CD8-positive, alpha-beta memory T cell (primary cell): Measurements from ENCODE around the gene STARD8. TPM values are rescaled to one million over a fixed set of nuclear protein-coding genes. Genes with fewer than 3 reads are reported as not detected.
"Not testable (repeated sequence)": the region's sequence is repeated elsewhere in the genome, so short reads cannot be mapped to it uniquely, and the experiment has no call there.

Experiments used
- CTCF ChIA-PET: fragments of 350-600 bp; sonication (Branson Sonifier 250); formaldehyde crosslinking; loops from one replicate; lab custom pipeline; 2021; ENCODE audit warnings: antibody characterized with exemption; lab: Charles Lee
- POLR2A ChIA-PET: fragments of 350-600 bp; sonication (Branson Sonifier 250); formaldehyde crosslinking; loops from one replicate; lab custom pipeline; 2021; ENCODE audit warnings: antibody characterized with exemption; lab: Charles Lee
- DNase-seq, 5 donors: peaks; one replicate each; pipeline versions ENCODE4 v3.0.0 to v3.0.0-alpha.2; 2020 to 2022; ENCODE audit warnings: mixed read lengths in 1 of 5
- H3K27ac ChIP-seq: one replicate; pipeline ENCODE4 v1.7.0; 2013; ENCODE audit warnings: low read depth, mild to moderate bottlenecking, low read length, moderate library complexity
- H3K27me3 ChIP-seq: 2 replicates; pipeline ENCODE4 v1.7.0; 2013; ENCODE audit warnings: low read length, mild to moderate bottlenecking; ENCODE audit not compliant: insufficient read depth, poor library complexity, severe bottlenecking
- H3K36me3 ChIP-seq: 2 replicates; pipeline ENCODE4 v1.7.0; 2013; ENCODE audit warnings: mild to moderate bottlenecking, low read length, moderate library complexity; ENCODE audit not compliant: insufficient read depth
- H3K4me1 ChIP-seq: 2 replicates; pipeline ENCODE4 v1.7.0; 2013; ENCODE audit warnings: mild to moderate bottlenecking, low read length, moderate library complexity; ENCODE audit not compliant: insufficient read depth
- H3K4me3 ChIP-seq: 2 replicates; pipeline ENCODE4 v1.7.0; 2013; ENCODE audit warnings: mild to moderate bottlenecking, low read length
- H3K9me3 ChIP-seq: 2 replicates; pipeline ENCODE4 v1.7.0; 2013; ENCODE audit warnings: mild to moderate bottlenecking, low read length
- H3K27ac Mint-ChIP-seq, 8 donors: one replicate each; pipeline ENCODE4 v1.8.0; 2020 to 2021; ENCODE audit warnings: mixed read lengths in 8 of 8, mild to moderate bottlenecking in 6 of 8, inconsistent platforms in 3 of 8, moderate library complexity in 3 of 8
- H3K27me3 Mint-ChIP-seq, 2 donors: one replicate each; pipeline ENCODE4 v1.8.0; 2020 to 2021; ENCODE audit warnings: mixed read lengths in 2 of 2, mild to moderate bottlenecking in 1 of 2, moderate library complexity in 1 of 2
- H3K36me3 Mint-ChIP-seq, 3 donors: one replicate each; pipeline ENCODE4 v1.8.0; 2020 to 2021; ENCODE audit warnings: mixed read lengths in 3 of 3, inconsistent platforms in 1 of 3, mild to moderate bottlenecking in 1 of 3
- H3K4me1 Mint-ChIP-seq, 3 donors: one replicate each; pipeline ENCODE4 v1.8.0; 2020 to 2021; ENCODE audit warnings: mixed read lengths in 3 of 3, inconsistent platforms in 1 of 3, mild to moderate bottlenecking in 1 of 3
- H3K4me3 Mint-ChIP-seq, 7 donors: one replicate each; pipeline ENCODE4 v1.8.0; 2020 to 2021; ENCODE audit warnings: mixed read lengths in 7 of 7, mild to moderate bottlenecking in 6 of 7, moderate library complexity in 4 of 7, inconsistent platforms in 2 of 7
- H3K9me3 Mint-ChIP-seq, 5 donors: one replicate each; pipeline ENCODE4 v1.8.0; 2020 to 2022; ENCODE audit warnings: mixed read lengths in 5 of 5, mild to moderate bottlenecking in 3 of 5, moderate library complexity in 2 of 5, inconsistent platforms in 1 of 5
- polyA plus RNA-seq: library from polyadenylated mRNA; unstranded; fragments of 300-500 nt; fragmentation: Illumina TruSeq; gene quantifications from one replicate; pipeline ENCODE4 v1.2.3, GENCODE V29; 2021
- total RNA-seq, 2 experiments: library from RNA; stranded (reverse); gene quantifications; one replicate each; pipeline ENCODE4 v1.2.3, GENCODE V29; 2021

The STARD8 gene, protein sequence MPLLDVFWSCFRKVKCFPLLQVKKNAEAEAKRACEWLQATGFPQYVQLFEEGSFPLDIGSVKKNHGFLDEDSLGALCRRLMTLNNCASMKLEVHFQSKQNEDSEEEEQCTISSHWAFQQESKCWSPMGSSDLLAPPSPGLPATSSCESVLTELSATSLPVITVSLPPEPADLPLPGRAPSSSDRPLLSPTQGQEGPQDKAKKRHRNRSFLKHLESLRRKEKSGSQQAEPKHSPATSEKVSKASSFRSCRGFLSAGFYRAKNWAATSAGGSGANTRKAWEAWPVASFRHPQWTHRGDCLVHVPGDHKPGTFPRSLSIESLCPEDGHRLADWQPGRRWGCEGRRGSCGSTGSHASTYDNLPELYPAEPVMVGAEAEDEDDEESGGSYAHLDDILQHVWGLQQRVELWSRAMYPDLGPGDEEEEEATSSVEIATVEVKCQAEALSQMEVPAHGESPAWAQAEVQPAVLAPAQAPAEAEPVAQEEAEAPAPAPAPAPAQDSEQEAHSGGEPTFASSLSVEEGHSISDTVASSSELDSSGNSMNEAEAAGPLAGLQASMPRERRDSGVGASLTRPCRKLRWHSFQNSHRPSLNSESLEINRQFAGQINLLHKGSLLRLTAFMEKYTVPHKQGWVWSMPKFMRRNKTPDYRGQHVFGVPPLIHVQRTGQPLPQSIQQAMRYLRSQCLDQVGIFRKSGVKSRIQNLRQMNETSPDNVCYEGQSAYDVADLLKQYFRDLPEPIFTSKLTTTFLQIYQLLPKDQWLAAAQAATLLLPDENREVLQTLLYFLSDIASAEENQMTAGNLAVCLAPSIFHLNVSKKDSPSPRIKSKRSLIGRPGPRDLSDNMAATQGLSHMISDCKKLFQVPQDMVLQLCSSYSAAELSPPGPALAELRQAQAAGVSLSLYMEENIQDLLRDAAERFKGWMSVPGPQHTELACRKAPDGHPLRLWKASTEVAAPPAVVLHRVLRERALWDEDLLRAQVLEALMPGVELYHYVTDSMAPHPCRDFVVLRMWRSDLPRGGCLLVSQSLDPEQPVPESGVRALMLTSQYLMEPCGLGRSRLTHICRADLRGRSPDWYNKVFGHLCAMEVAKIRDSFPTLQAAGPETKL
- total RNA-seq (under 1 TPM; 0.24 to 0.42 TPM), polyA plus RNA-seq (not detected)

- Histone ChIP-seq H3K9me3 (no peaks in the 10 kb centered on the region), H3K27ac (no peak within 1 kb of the TSS), H3K36me3 (no peaks in the 10 kb centered on the region), H3K27me3 (no peaks in the 10 kb centered on the region), H3K4me3 (no peak within 1 kb of the TSS), H3K4me1 (no peaks in the 10 kb centered on the region)
- H3K27me3 Mint-ChIP-seq: peaks cover 3 to 18% of the 10 kb centered on the region in 2 donors
- DNase-seq: no peak
- CTCF ChIA-PET: no interaction called here
- H3K9me3 Mint-ChIP-seq: peaks cover 0 to 2% (median 0%) of the 10 kb centered on the region in 5 donors
- H3K4me3 Mint-ChIP-seq: no peak within 1 kb of the TSS
- POLR2A ChIA-PET: no interaction called here
- H3K4me1 Mint-ChIP-seq: no peaks in the 10 kb centered on the region
- H3K27ac Mint-ChIP-seq: no peak within 1 kb of the TSS
- H3K36me3 Mint-ChIP-seq: no peaks in the 10 kb centered on the region
Observed at GRCh38 chrX:68647156-68647957, at the start of gene STARD8. Gene STARD8 (plus strand): TSS chrX:68647666. CDS start chrX:68647883, 217 bp downstream.

DNA sequence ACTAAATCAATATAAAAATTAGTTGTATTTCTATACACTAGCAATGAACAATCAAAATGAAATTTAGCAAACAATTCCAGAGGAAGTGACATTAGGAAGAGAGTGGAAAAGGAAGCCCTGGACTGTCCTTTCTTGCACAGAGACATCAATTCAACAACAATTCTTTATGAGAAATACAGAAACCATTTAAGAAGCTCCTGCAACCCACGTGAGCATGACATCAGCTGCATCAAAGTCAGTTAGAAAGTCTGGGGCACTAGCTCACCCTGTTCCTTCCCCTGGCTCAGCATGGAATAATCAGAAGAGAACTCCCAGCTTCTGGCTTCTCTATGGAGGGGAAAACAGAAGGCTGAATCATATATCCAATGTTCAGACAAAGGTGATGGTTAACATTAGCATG lies 48.6 kb upstream of the STARD8 start:
- Histone ChIP-seq H3K4me3 (no peak overlapping the region), H3K9me3 (no peaks in the 10 kb centered on the region), H3K4me1 (no peaks in the 10 kb centered on the region), H3K36me3 (no peaks in the 10 kb centered on the region), H3K27me3 (no peaks in the 10 kb centered on the region), H3K27ac (no peak overlapping the region)
- no peak for DNase-seq
- H3K4me3 Mint-ChIP-seq: no peak overlapping the region
- no peak overlapping the region for H3K27ac Mint-ChIP-seq
- peaks cover 0 to 6% of the 10 kb centered on the region in 2 donors for H3K27me3 Mint-ChIP-seq
- H3K36me3 Mint-ChIP-seq: no peaks in the 10 kb centered on the region
- CTCF ChIA-PET: no interaction called here
- POLR2A ChIA-PET: no interaction called here
- no peaks in the 10 kb centered on the region for H3K4me1 Mint-ChIP-seq
- peaks cover 14 to 64% (median 46%) of the 10 kb centered on the region in 5 donors for H3K9me3 Mint-ChIP-seq

- CTCF ChIA-PET: no interaction called here
- H3K9me3 Mint-ChIP-seq: peaks cover 8 to 61% (median 43%) of the 10 kb centered on the region in 5 donors
- no peaks in the 10 kb centered on the region for H3K36me3 ChIP-seq
- POLR2A ChIA-PET: no interaction called here
- H3K27me3 Mint-ChIP-seq: peaks cover 0 to 6% of the 10 kb centered on the region in 2 donors
- H3K27me3 ChIP-seq: no peaks in the 10 kb centered on the region
- H3K4me1 ChIP-seq: no peaks in the 10 kb centered on the region
- no peak overlapping the region for H3K4me3 Mint-ChIP-seq
- DNase-seq: no peak
- no peak overlapping the region for H3K27ac ChIP-seq
- H3K36me3 Mint-ChIP-seq: no peaks in the 10 kb centered on the region
- H3K9me3 ChIP-seq: no peaks in the 10 kb centered on the region
- H3K27ac Mint-ChIP-seq: no peak overlapping the region
- no peaks in the 10 kb centered on the region for H3K4me1 Mint-ChIP-seq
- no peak overlapping the region for H3K4me3 ChIP-seq
Observed at GRCh38 chrX:68599256-68600152, 48.0 kb upstream of the STARD8 start.

- POLR2A ChIA-PET, H3K4me1 Mint-ChIP-seq, H3K36me3 ChIP-seq, H3K27me3 Mint-ChIP-seq, H3K9me3 ChIP-seq, H3K4me3 Mint-ChIP-seq, H3K4me1 ChIP-seq, H3K27ac Mint-ChIP-seq, H3K4me3 ChIP-seq, H3K27me3 ChIP-seq, CTCF ChIA-PET, H3K36me3 Mint-ChIP-seq, H3K27ac ChIP-seq, DNase-seq: not testable (repeated sequence)
- H3K9me3 Mint-ChIP-seq: peaks cover 0 to 47% (median 31%) of the 10 kb centered on the region in 5 donors
Observed at GRCh38 chrX:68604216-68604615, 43.2 kb upstream of the STARD8 start.

DNA sequence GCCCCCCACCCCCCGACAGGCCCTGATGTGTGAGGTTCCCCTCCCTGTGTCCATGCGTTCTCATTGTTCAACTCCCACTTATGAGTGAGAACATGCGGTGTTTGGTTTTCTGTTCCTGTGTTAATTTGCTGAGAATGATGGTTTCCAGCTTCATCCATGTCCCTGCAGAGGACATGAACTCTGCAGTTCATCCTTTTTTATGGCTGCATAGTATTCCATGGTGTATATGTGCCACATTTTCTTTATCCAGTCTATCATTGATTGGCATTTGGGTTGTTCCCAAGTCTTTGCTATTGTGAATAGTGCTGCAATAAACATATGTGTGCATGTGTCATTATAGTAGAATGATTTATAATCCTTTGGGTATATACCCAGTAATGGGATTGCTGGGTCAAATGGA lies 32.7 kb upstream of the STARD8 start:
- H3K4me3 Mint-ChIP-seq, H3K4me1 Mint-ChIP-seq, H3K27ac ChIP-seq, POLR2A ChIA-PET, H3K27me3 Mint-ChIP-seq, H3K27me3 ChIP-seq, DNase-seq, H3K36me3 Mint-ChIP-seq, H3K4me1 ChIP-seq, H3K27ac Mint-ChIP-seq, H3K9me3 ChIP-seq, H3K4me3 ChIP-seq, CTCF ChIA-PET, H3K36me3 ChIP-seq: not testable (repeated sequence)
- peaks cover 0 to 24% (median 16%) of the 10 kb centered on the region in 5 donors for H3K9me3 Mint-ChIP-seq

- H3K9me3 Mint-ChIP-seq: peaks cover 0 to 2% (median 0%) of the 10 kb centered on the region in 5 donors
- CTCF ChIA-PET: no interaction called here
- Histone ChIP-seq H3K9me3 (no peaks in the 10 kb centered on the region), H3K27ac (no peak overlapping the region), H3K4me1 (no peaks in the 10 kb centered on the region), H3K4me3 (no peak overlapping the region), H3K36me3 (no peaks in the 10 kb centered on the region), H3K27me3 (no peaks in the 10 kb centered on the region)
- POLR2A ChIA-PET: no interaction called here
- H3K4me3 Mint-ChIP-seq: no peak overlapping the region
- H3K27ac Mint-ChIP-seq: no peak overlapping the region
- H3K27me3 Mint-ChIP-seq: peaks cover 3 to 11% of the 10 kb centered on the region in 2 donors
- H3K36me3 Mint-ChIP-seq: no peaks in the 10 kb centered on the region
- no peak for DNase-seq
- H3K4me1 Mint-ChIP-seq: no peaks in the 10 kb centered on the region
Observed at GRCh38 chrX:68627986-68628385, 19.5 kb upstream of the STARD8 start.

GRCh38 chrX:68629936-68630335 lies 17.5 kb upstream of the STARD8 start:
- H3K4me3 ChIP-seq, H3K27ac ChIP-seq, H3K4me1 ChIP-seq, H3K36me3 Mint-ChIP-seq, H3K9me3 ChIP-seq, H3K9me3 Mint-ChIP-seq, H3K27me3 ChIP-seq, H3K4me3 Mint-ChIP-seq, H3K36me3 ChIP-seq, H3K4me1 Mint-ChIP-seq, H3K27ac Mint-ChIP-seq, CTCF ChIA-PET, POLR2A ChIA-PET, DNase-seq: not testable (repeated sequence)
- H3K27me3 Mint-ChIP-seq: peaks cover 3 to 15% of the 10 kb centered on the region in 2 donors
